HEK293T (cell line): ENCODE data around the gene EFTUD2.

Source experiments
- CTCF ChIA-PET: fragments of 350-600 bp; formaldehyde crosslinking; extraction: SDS; loops from one replicate; lab custom pipeline; 2021; ENCODE audit warnings: antibody characterized with exemption, inconsistent platforms; lab: Yijun Ruan, JAX
- POLR2A ChIA-PET: fragments of 350-600 bp; formaldehyde crosslinking; extraction: SDS; loops from one replicate; lab custom pipeline; 2020; ENCODE audit warnings: antibody characterized with exemption, inconsistent platforms; lab: Yijun Ruan, JAX
- DNase-seq: peaks from one replicate; pipeline ENCODE4 v3.0.0; 2012; ENCODE audit warnings: mixed read lengths; ENCODE audit errors: extremely low spot score
- ARNT ChIP-seq: fragments of 450-650 bp; IDR thresholded peaks from 2 replicates; pipeline ENCODE4 v1.6.1; 2017; ENCODE audit warnings: mild to moderate bottlenecking
- BHLHE40 ChIP-seq: fragments of 450-650 bp; IDR thresholded peaks from 2 replicates; pipeline ENCODE4 v1.6.1; 2016; ENCODE audit warnings: mild to moderate bottlenecking, moderate library complexity, borderline replicate concordance
- CTBP1 ChIP-seq: fragments of 450-650 bp; IDR thresholded peaks from 2 replicates; pipeline ENCODE4 v1.6.1; 2016; ENCODE audit warnings: borderline replicate concordance
- ELF4 ChIP-seq: fragments of 450-650 bp; IDR thresholded peaks from 2 replicates; pipeline ENCODE4 v1.6.1; 2017; ENCODE audit warnings: antibody characterized with exemption
- FOXA1 ChIP-seq: fragments of 450-650 bp; IDR thresholded peaks from 2 replicates; pipeline ENCODE4 v1.6.1; 2016; ENCODE audit warnings: mild to moderate bottlenecking
- FOXK2 ChIP-seq: fragments of 450-650 bp; IDR thresholded peaks from 2 replicates; pipeline ENCODE4 v1.6.1; 2016; ENCODE audit warnings: mild to moderate bottlenecking
- FOXM1 ChIP-seq: fragments of 450-650 bp; IDR thresholded peaks from 2 replicates; pipeline ENCODE4 v1.6.1; 2017; ENCODE audit warnings: mild to moderate bottlenecking, borderline replicate concordance
- HDGF ChIP-seq: fragments of 450-650 bp; IDR thresholded peaks from 2 replicates; pipeline ENCODE4 v1.6.1; 2017; ENCODE audit warnings: antibody characterized with exemption, borderline replicate concordance
- L3MBTL2 ChIP-seq: fragments of 450-650 bp; conservative IDR thresholded peaks from 2 replicates; pipeline ENCODE4 v1.6.1; 2016; ENCODE audit warnings: mild to moderate bottlenecking
- LEF1 ChIP-seq: fragments of 450-650 bp; IDR thresholded peaks from 2 replicates; pipeline ENCODE4 v1.6.1; 2017; ENCODE audit warnings: mild to moderate bottlenecking, borderline replicate concordance
- NFRKB ChIP-seq: fragments of 450-650 bp; IDR thresholded peaks from 2 replicates; pipeline ENCODE4 v1.6.1; 2016; ENCODE audit warnings: mild to moderate bottlenecking, moderate library complexity
- PKNOX1 ChIP-seq: fragments of 450-650 bp; IDR thresholded peaks from 2 replicates; pipeline ENCODE4 v1.6.1; 2016
- SP1 ChIP-seq: fragments of 450-650 bp; IDR thresholded peaks from 2 replicates; pipeline ENCODE4 v1.6.1; 2017
- SUZ12 ChIP-seq: fragments of 450-650 bp; IDR thresholded peaks from 2 replicates; pipeline ENCODE4 v1.6.1; 2016; ENCODE audit warnings: mild to moderate bottlenecking
- TARDBP ChIP-seq: fragments of 450-650 bp; IDR thresholded peaks from 2 replicates; pipeline ENCODE4 v1.6.1; 2016
- ZNF384 ChIP-seq: fragments of 450-650 bp; IDR thresholded peaks from 2 replicates; pipeline ENCODE4 v1.6.1; 2016

Gene EFTUD2

GRCh38 chr17:44859701-44860100 is 39.5 kb downstream of the EFTUD2 start:
- CTCF ChIA-PET = no interaction called here
- POLR2A ChIA-PET = interaction anchor here (1.6 kb wide), 1 partner anchor 84 kb away, joined by 4 read pairs; no protein-coding TSS in a partner anchor
- no peak for DNase-seq
- no peak for TF ChIP-seq L3MBTL2
- TF ChIP-seq LEF1 = no peak
- no peak for TF ChIP-seq FOXA1
- TF ChIP-seq TARDBP = no peak
- TF ChIP-seq NFRKB = no peak
- no peak for TF ChIP-seq ARNT
- TF ChIP-seq FOXM1 = no peak
- TF ChIP-seq FOXK2 = no peak
- TF ChIP-seq BHLHE40 = no peak
- TF ChIP-seq HDGF = no peak
- TF ChIP-seq SUZ12 = no peak
- no peak for TF ChIP-seq ZNF384
- TF ChIP-seq SP1 = no peak
- TF ChIP-seq ELF4 = no peak
- no peak for TF ChIP-seq CTBP1

- POLR2A ChIA-PET = no interaction called here
- TF ChIP-seq NFRKB = no peak
- TF ChIP-seq FOXM1 = no peak
- no peak for TF ChIP-seq ELF4
- CTCF ChIA-PET = no interaction called here
- no peak for DNase-seq
Measured at GRCh38 chr17:44854192-44854591, 45.1 kb downstream of the EFTUD2 start.

GRCh38 chr17:44850612-44851011 is 48.6 kb downstream of the EFTUD2 start:
- POLR2A ChIA-PET = no interaction called here
- DNase-seq = no peak
- CTCF ChIA-PET = interaction anchor here (1.2 to 1.8 kb wide), 2 partner anchors 19 to 71 kb away, joined by 3 to 5 read pairs; no protein-coding TSS in a partner anchor
- TF ChIP-seq CTBP1 (no peak), NFRKB (no peak), ELF4 (no peak), HDGF (no peak), FOXA1 (no peak), ARNT (no peak), LEF1 (no peak), BHLHE40 (no peak), PKNOX1 (no peak), ZNF384 (no peak), FOXK2 (no peak)

GRCh38 chr17:44850025-44850424 is 49.2 kb downstream of the EFTUD2 start:
- POLR2A ChIA-PET = no interaction called here
- DNase-seq = no peak
- CTCF ChIA-PET = interaction anchor here (1.8 kb wide), 1 partner anchor 70 kb away, joined by 5 read pairs; no protein-coding TSS in a partner anchor
- no peak for TF ChIP-seq SP1
- no peak for TF ChIP-seq FOXM1
- TF ChIP-seq PKNOX1 = no peak
- TF ChIP-seq BHLHE40 = no peak
- TF ChIP-seq TARDBP = no peak
- TF ChIP-seq L3MBTL2 = no peak
- no peak for TF ChIP-seq LEF1
- TF ChIP-seq CTBP1 = no peak
- TF ChIP-seq ARNT = no peak
- no peak for TF ChIP-seq ZNF384
- no peak for TF ChIP-seq NFRKB
- TF ChIP-seq FOXK2 = no peak
- no peak for TF ChIP-seq ELF4
- TF ChIP-seq FOXA1 = no peak
- TF ChIP-seq SUZ12 = no peak
- TF ChIP-seq HDGF = no peak

- ChIA-PET POLR2A (no interaction called here), CTCF (no interaction called here)
- TF ChIP-seq CTBP1 (no peak), FOXM1 (no peak), ELF4 (no peak)
- DNase-seq = no peak
Measured at GRCh38 chr17:44848961-44849489, 50.2 kb downstream of the EFTUD2 start.

- no peak for DNase-seq
- POLR2A ChIA-PET = no interaction called here
- CTCF ChIA-PET = no interaction called here
- TF ChIP-seq L3MBTL2 (no peak), SP1 (no peak), PKNOX1 (no peak), FOXK2 (no peak), ZNF384 (no peak), CTBP1 (no peak), HDGF (no peak), ARNT (no peak), TARDBP (no peak), ELF4 (no peak), FOXA1 (no peak)
Measured at GRCh38 chr17:44848257-44848795, 50.9 kb downstream of the EFTUD2 start.
